MM.1S (cell line): ENCODE data around the gene NFATC1.

Source experiments
- CTCF ChIP-seq: fragments of 300-600 bp; sonication (generic); IDR thresholded peaks from 2 replicates; pipeline ENCODE4 v1.5.1; 2016; ENCODE audit warnings: antibody characterized with exemption, low read length, mixed read lengths
- EZH2 ChIP-seq: fragments of 300-600 bp; sonication (generic); optimal IDR thresholded peaks from 2 replicates; pipeline ENCODE3; 2017; ENCODE audit warnings: low read depth, mild to moderate bottlenecking, antibody characterized with exemption, low read length, mixed read lengths

GRCh38 chr18:79429381-79429780 lies 33.7 kb downstream of the NFATC1 start:
- no peak for TF ChIP-seq CTCF
- no peak for TF ChIP-seq EZH2
